HepG2 (cell line): ENCODE data around the gene CFAP119. TPM values are rescaled to one million over a fixed set of nuclear protein-coding genes. Genes with fewer than 3 reads are reported as not detected.
A peak's percentile ranks its signal among the peaks of the same experiment; 100 is the strongest.

Source experiments
- AGO2 ChIP-seq: fragments of 200-400 bp; formaldehyde crosslinking; optimal IDR thresholded peaks from 2 replicates; pipeline ENCODE3; 2017; ENCODE audit warnings: mild to moderate bottlenecking, low read depth, low read length, moderate library complexity
- CREB3 ChIP-seq: sonication (generic); formaldehyde crosslinking; IDR thresholded peaks from 2 replicates; pipeline ENCODE4 v1.5.0; 2020; ENCODE audit warnings: missing genetic modification reagents
- DMAP1 ChIP-seq: IDR thresholded peaks from 2 replicates; pipeline ENCODE4 v1.6.1; 2016
- E2F1 ChIP-seq: sonication (generic); formaldehyde crosslinking; IDR thresholded peaks from 2 replicates; pipeline ENCODE4 v1.5.0; 2020; ENCODE audit warnings: missing genetic modification reagents
- HNRNPH1 ChIP-seq: fragments of 200-400 bp; formaldehyde crosslinking; optimal IDR thresholded peaks from 2 replicates; pipeline ENCODE3; 2017; ENCODE audit warnings: mild to moderate bottlenecking, low read depth, low read length
- KLF16 ChIP-seq, 2 experiments: sonication (generic) in 1 of 2; formaldehyde crosslinking in 1 of 2; IDR thresholded peaks; 2 replicates each; pipeline versions ENCODE4 v1.6.1 to v1.8.0; 2016 to 2023; ENCODE audit warnings: missing genetic modification reagents in 2 of 2, missing compliant biosample characterization in 1 of 2
- LCORL ChIP-seq, 2 experiments: fragments of 450-650 bp in 1 of 2; sonication (generic) in 1 of 2; formaldehyde crosslinking in 1 of 2; IDR thresholded peaks; 2 replicates each; pipeline versions ENCODE4 v1.5.0 to v1.6.1; 2017 to 2020; ENCODE audit warnings: antibody characterized with exemption in 1 of 2, missing genetic modification reagents in 1 of 2
- NFAT5 ChIP-seq: sonication (generic); formaldehyde crosslinking; IDR thresholded peaks from 2 replicates; pipeline ENCODE4 v1.4.0; 2020; ENCODE audit warnings: missing genetic modification reagents
- NR2F6 ChIP-seq, 2 experiments: IDR thresholded peaks; 2 replicates each; pipeline ENCODE4 v1.6.1; 2016; ENCODE audit warnings: antibody characterized with exemption in 1 of 2, mild to moderate bottlenecking in 1 of 2
- PAX8 ChIP-seq: sonication (generic); formaldehyde crosslinking; IDR thresholded peaks from 2 replicates; pipeline ENCODE4 v1.8.0; 2022; ENCODE audit warnings: mild to moderate bottlenecking, missing genetic modification reagents, borderline replicate concordance
- PHF21A ChIP-seq: sonication (generic); formaldehyde crosslinking; IDR thresholded peaks from 2 replicates; pipeline ENCODE4 v1.5.0; 2020; ENCODE audit warnings: mild to moderate bottlenecking, missing genetic modification reagents
- SALL2 ChIP-seq: sonication (generic); formaldehyde crosslinking; IDR thresholded peaks from 2 replicates; pipeline ENCODE4 v1.8.1; 2023; ENCODE audit warnings: mild to moderate bottlenecking, missing genetic modification reagents, inconsistent platforms
- SNAPC2 ChIP-seq: sonication (generic); formaldehyde crosslinking; IDR thresholded peaks from 2 replicates; pipeline ENCODE4 v1.8.1; 2022; ENCODE audit warnings: mild to moderate bottlenecking, missing genetic modification reagents
- SNAPC5 ChIP-seq: sonication (generic); formaldehyde crosslinking; IDR thresholded peaks from 2 replicates; pipeline ENCODE4 v1.8.1; 2023; ENCODE audit warnings: mild to moderate bottlenecking, missing genetic modification reagents, borderline replicate concordance
- TAF1 ChIP-seq: sonication (generic); formaldehyde crosslinking; IDR thresholded peaks from 2 replicates; pipeline ENCODE4 v1.4.0; 2020; ENCODE audit warnings: missing genetic modification reagents
- ZKSCAN8 ChIP-seq: IDR thresholded peaks from 2 replicates; pipeline ENCODE4 v1.6.1; 2016; ENCODE audit warnings: borderline replicate concordance, missing genetic modification reagents, missing compliant biosample characterization
- ZNF350 ChIP-seq: sonication (generic); formaldehyde crosslinking; IDR thresholded peaks from 2 replicates; pipeline ENCODE4 v1.4.0; 2020; ENCODE audit warnings: mild to moderate bottlenecking, low read depth, missing genetic modification reagents, borderline replicate concordance
- ZNF577 ChIP-seq: sonication (generic); formaldehyde crosslinking; IDR thresholded peaks from 2 replicates; pipeline ENCODE4 v1.4.0; 2020; ENCODE audit warnings: mild to moderate bottlenecking, low read depth, missing genetic modification reagents, borderline replicate concordance
- ZNF605 ChIP-seq: sonication (generic); formaldehyde crosslinking; IDR thresholded peaks from 2 replicates; pipeline ENCODE4 v1.8.0; 2022; ENCODE audit warnings: mild to moderate bottlenecking, missing genetic modification reagents
- ZNF607 ChIP-seq: sonication (generic); formaldehyde crosslinking; IDR thresholded peaks from 2 replicates; pipeline ENCODE4 v1.5.1; 2020; ENCODE audit warnings: missing genetic modification reagents, mild to moderate bottlenecking, borderline replicate concordance
- ZNF773 ChIP-seq: sonication (generic); formaldehyde crosslinking; IDR thresholded peaks from 2 replicates; pipeline ENCODE4 v1.4.0; 2020; ENCODE audit warnings: missing genetic modification reagents, borderline replicate concordance
- polyA plus RNA-seq, 8 experiments: library from polyadenylated mRNA; depleted of rRNA in 3 of 8; stranded (reverse) in 7 of 8; unstranded in 1 of 8; fragments of >200 nt; fragmentation: Illumina TruSeq in 4 of 8; extraction: Trizol in 4 of 8; gene quantifications; 2 replicates each; pipeline versions ENCODE4 v1.2.1 to v1.2.3, GENCODE V29; 2011 to 2016; ENCODE audit warnings: low read depth in 4 of 8, missing spikeins in 1 of 8, mixed read lengths in 1 of 8; ENCODE audit not compliant: insufficient read depth in 1 of 8
- total RNA-seq, 5 experiments: library from RNA; depleted of rRNA; stranded (reverse); fragments of >200 nt; fragmentation: Illumina TruSeq; extraction: Trizol; gene quantifications; 2 replicates each; pipeline ENCODE4 v1.2.3, GENCODE V29; 2016; ENCODE audit warnings: low read depth in 1 of 5

The CFAP119 gene
- total and polyA plus RNA-seq, 2 of the 13 experiments (the other 11 are each of a cell fraction or from before 2014, with no cell fraction given) = 6.4 TPM

- TF ChIP-seq PAX8 (CRISPR knock-in tag) (peak; percentile 80; the same call in 1 of the 2 replicates), E2F1 (CRISPR knock-in tag) (peak; percentile 76), SALL2 (no peak; the same call in 1 of the 2 replicates), ZKSCAN8 (peak; percentile 46; the same call in 1 of the 2 replicates), ZNF577 (CRISPR knock-in tag) (no peak), HNRNPH1 (no peak), NFAT5 (CRISPR knock-in tag) (peak; percentile 33; the same call in 1 of the 2 replicates), ZNF605 (CRISPR knock-in tag) (peak; percentile 96), NR2F6 (IDR thresholded peaks at IDR 0.05) (0 out of 2 replicates have a peak, but pooled peaks have one; percentile 14), NR2F6 (CRISPR knock-in tag; IDR thresholded peaks at IDR 0.05) (peak; percentile 16; the same call in 1 of the 2 replicates), ZNF607 (CRISPR knock-in tag) (peak; percentile 20; the same call in 1 of the 2 replicates), TAF1 (CRISPR knock-in tag) (peak; percentile 99), LCORL (IDR thresholded peaks at IDR 0.05) (no peak), LCORL (CRISPR knock-in tag; IDR thresholded peaks at IDR 0.05) (peak; percentile 41; the same call in 1 of the 2 replicates), ZNF350 (peak; percentile 77; the same call in 1 of the 2 replicates), KLF16 (CRISPR knock-in tag; IDR thresholded peaks at IDR 0.05) (peak in 1 of 2 experiments; percentile 86; a peak in 2 of 4 replicates), AGO2 (peak; percentile 93), CREB3 (peak; percentile 78; the same call in 1 of the 2 replicates), PHF21A (CRISPR knock-in tag) (peak; percentile 77), DMAP1 (CRISPR knock-in tag) (peak; percentile 86), SNAPC5 (CRISPR knock-in tag) (no peak), ZNF773 (CRISPR knock-in tag) (no peak), SNAPC2 (CRISPR knock-in tag) (peak; percentile 75; the same call in 1 of the 2 replicates)
These were observed 13.8 kb downstream of the CFAP119 start, which contains the start of gene PHKG2 (continued) for GRCh38 chr16:30747799-30748633.
